Fibroblast of lung (primary cell): Measurements from ENCODE around the gene LHX2.

Experiments
- EZH2 ChIP-seq: IDR thresholded peaks from 2 replicates; pipeline ENCODE4 v1.5.1; 2012; ENCODE audit warnings: low read length, control low read depth, mild to moderate bottlenecking; ENCODE audit errors: missing control alignments
- TF ChIP-seq, protein P1 (sequence below), 2 donors: IDR thresholded peaks in 1 of 2; conservative IDR thresholded peaks in 1 of 2; 1 replicate in 1 of 2; 2 replicates in 1 of 2; pipeline ENCODE4 v1.5.1; 2011 to 2012; ENCODE audit warnings: low read length in 2 of 2, control low read depth in 1 of 2, inconsistent platforms in 1 of 2, low read depth in 1 of 2, mild to moderate bottlenecking in 1 of 2

DNA sequence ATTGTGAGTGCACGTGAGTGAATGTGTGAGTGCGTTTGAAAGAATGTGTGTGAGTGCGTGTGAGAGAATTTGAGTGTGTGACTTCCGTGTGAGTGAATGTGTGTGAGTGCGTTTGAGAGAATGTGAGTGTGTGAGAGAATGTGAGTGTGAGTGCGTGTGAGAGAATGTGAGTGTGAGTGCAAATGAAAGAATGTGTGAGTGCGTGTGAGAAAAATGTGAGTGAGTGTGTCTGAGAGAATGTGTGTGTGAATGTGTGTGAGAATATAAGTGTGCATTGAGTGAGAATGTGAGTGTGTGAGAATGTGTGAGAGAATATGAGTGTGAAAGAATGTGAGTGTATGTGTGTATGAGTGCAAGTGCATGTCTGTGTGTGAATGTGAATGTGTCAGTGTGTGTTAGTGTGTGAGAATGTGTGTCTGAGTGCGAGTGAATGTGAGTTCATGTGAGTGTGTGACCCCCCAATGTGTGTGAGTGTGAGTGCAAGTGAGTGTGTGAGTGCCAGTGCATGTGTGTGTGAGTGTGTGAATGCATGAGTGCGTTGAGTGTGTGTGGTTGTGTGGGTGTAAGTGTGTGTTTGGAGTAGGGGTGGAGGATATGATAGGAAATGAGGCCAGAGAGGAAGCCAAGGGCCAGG is 37.9 kb upstream of the LHX2 start:
- TF ChIP-seq, protein P1, sequence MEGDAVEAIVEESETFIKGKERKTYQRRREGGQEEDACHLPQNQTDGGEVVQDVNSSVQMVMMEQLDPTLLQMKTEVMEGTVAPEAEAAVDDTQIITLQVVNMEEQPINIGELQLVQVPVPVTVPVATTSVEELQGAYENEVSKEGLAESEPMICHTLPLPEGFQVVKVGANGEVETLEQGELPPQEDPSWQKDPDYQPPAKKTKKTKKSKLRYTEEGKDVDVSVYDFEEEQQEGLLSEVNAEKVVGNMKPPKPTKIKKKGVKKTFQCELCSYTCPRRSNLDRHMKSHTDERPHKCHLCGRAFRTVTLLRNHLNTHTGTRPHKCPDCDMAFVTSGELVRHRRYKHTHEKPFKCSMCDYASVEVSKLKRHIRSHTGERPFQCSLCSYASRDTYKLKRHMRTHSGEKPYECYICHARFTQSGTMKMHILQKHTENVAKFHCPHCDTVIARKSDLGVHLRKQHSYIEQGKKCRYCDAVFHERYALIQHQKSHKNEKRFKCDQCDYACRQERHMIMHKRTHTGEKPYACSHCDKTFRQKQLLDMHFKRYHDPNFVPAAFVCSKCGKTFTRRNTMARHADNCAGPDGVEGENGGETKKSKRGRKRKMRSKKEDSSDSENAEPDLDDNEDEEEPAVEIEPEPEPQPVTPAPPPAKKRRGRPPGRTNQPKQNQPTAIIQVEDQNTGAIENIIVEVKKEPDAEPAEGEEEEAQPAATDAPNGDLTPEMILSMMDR (conservative IDR thresholded peaks at IDR 0.05 in 1 of 2, IDR thresholded peaks at IDR 0.05 in 1 of 2; ENCODE audit: low read depth in 1 of 2, low read length in 2 of 2): no peak
- no peak for TF ChIP-seq EZH2
